GM12878 (cell line): ENCODE data around the gene CTSC. TPM values are rescaled to one million over a fixed set of nuclear protein-coding genes. Genes with fewer than 3 reads are reported as not detected.

Experiments
- ATAC-seq: fragments of 200-7000 bp; cut with Tn5 transposase; 3 replicates; pipeline ENCODE4 v1.9.1; 2020; ENCODE audit warnings: mild to moderate bottlenecking, moderate library complexity
- BruUV-seq: library from RNA; stranded (reverse); fragments of 400-500 nt; replicated peaks from 2 replicates; lab custom pipeline; 2021; lab: Mats Ljungman, UMichigan
- CTCF ChIA-PET: fragments of 300-600 bp; sonication (Branson Sonifier 250); formaldehyde crosslinking; extraction: SDS; loops from one replicate; lab custom pipeline; 2021; ENCODE audit warnings: inconsistent platforms; lab: Yijun Ruan, JAX
- POLR2A ChIA-PET: fragments of 350-600 bp; formaldehyde crosslinking; extraction: SDS; loops from one replicate; lab custom pipeline; 2021; ENCODE audit warnings: inconsistent platforms; lab: Charles Lee
- RAD21 ChIA-PET: fragments of 300-600 bp; sonication (Branson Sonifier 250); formaldehyde crosslinking; loops from one replicate; lab custom pipeline; 2023; ENCODE audit warnings: antibody characterized with exemption; ENCODE audit not compliant: unreplicated experiment; lab: Charles Lee
- SMC1A ChIA-PET: fragments of 300-600 bp; sonication (Branson Sonifier 250); formaldehyde crosslinking; loops from one replicate; lab custom pipeline; 2023; ENCODE audit not compliant: unreplicated experiment, uncharacterized antibody; lab: Charles Lee
- DNase-seq: peaks from one replicate; pipeline ENCODE4 v3.0.0-alpha.2; 2011; ENCODE audit warnings: low read depth, low spot score
- FAIRE-seq: peaks from 3 replicates; lab custom pipeline; 2011; peaks lifted over from hg19 to GRCh38; lab: Jason Lieb, UNC
- H2AFZ ChIP-seq: 2 replicates; pipeline ENCODE4 v1.6.0; 2011; ENCODE audit warnings: low read depth, low read length, control low read depth; ENCODE audit not compliant: control insufficient read depth
- H3K27ac ChIP-seq: 2 replicates; pipeline ENCODE4 v1.5.1; 2011; ENCODE audit warnings: control low read depth; ENCODE audit not compliant: control insufficient read depth, insufficient read depth
- H3K27me3 ChIP-seq, 2 experiments: replicated peaks in 1 of 2; 2 replicates each; pipeline versions ENCODE4 v1.6.0 to v1.6.1; 2011; ENCODE audit warnings: low read length in 1 of 2; ENCODE audit not compliant: control insufficient read depth in 2 of 2, insufficient read depth in 2 of 2
- H3K36me3 ChIP-seq, 2 experiments: 2 replicates each; pipeline ENCODE4 v1.5.1; 2011; ENCODE audit warnings: low read length in 1 of 2; ENCODE audit not compliant: control insufficient read depth in 2 of 2, insufficient read depth in 2 of 2
- H3K4me1 ChIP-seq: 2 replicates; pipeline ENCODE4 v1.6.1; 2011; ENCODE audit warnings: mild to moderate bottlenecking, low read length, moderate library complexity, mixed read lengths; ENCODE audit not compliant: control insufficient read depth, insufficient read depth
- H3K4me2 ChIP-seq: 2 replicates; pipeline ENCODE4 v1.6.0; 2011; ENCODE audit warnings: control low read depth; ENCODE audit not compliant: control insufficient read depth, insufficient read depth
- H3K4me3 ChIP-seq: fragments of 200-600 bp; sonication (generic); 2 replicates; pipeline ENCODE4 v1.5.1; 2016
- H3K79me2 ChIP-seq: 2 replicates; pipeline ENCODE4 v1.6.0; 2011; ENCODE audit warnings: low read length; ENCODE audit not compliant: control insufficient read depth, insufficient read depth
- H3K9ac ChIP-seq: 2 replicates; pipeline ENCODE4 v1.8.0; 2011; ENCODE audit warnings: low read length, control low read depth, mixed read lengths; ENCODE audit not compliant: control insufficient read depth, insufficient read depth
- H3K9me3 ChIP-seq: replicated peaks from 3 replicates; pipeline ENCODE4 v1.5.1; 2011; ENCODE audit warnings: mild to moderate bottlenecking, low read length; ENCODE audit not compliant: control insufficient read depth, insufficient read depth
- H4K20me1 ChIP-seq: 2 replicates; pipeline ENCODE4 v1.6.0; 2011; ENCODE audit not compliant: control insufficient read depth, insufficient read depth
- NFYB ChIP-seq: IDR thresholded peaks from 2 replicates; pipeline ENCODE4 v1.6.1; 2011; ENCODE audit warnings: low read depth, mild to moderate bottlenecking, low read length, improper control_type of control experiment, moderate library complexity; ENCODE audit not compliant: insufficient read depth
- NKRF ChIP-seq: fragments of 450-650 bp; conservative IDR thresholded peaks from 2 replicates; pipeline ENCODE4 v1.6.1; 2017; ENCODE audit warnings: mild to moderate bottlenecking, moderate library complexity
- PML ChIP-seq: IDR thresholded peaks from 2 replicates; pipeline ENCODE4 v1.6.1; 2012; ENCODE audit warnings: low read length, inconsistent platforms
- POLR2A ChIP-seq: IDR thresholded peaks from 2 replicates; pipeline ENCODE4 v1.6.1; 2011; ENCODE audit warnings: low read depth, mild to moderate bottlenecking, low read length
- ZBTB40 ChIP-seq: fragments of 450-650 bp; IDR thresholded peaks from 2 replicates; pipeline ENCODE4 v1.6.1; 2016; ENCODE audit warnings: mild to moderate bottlenecking, moderate library complexity, borderline replicate concordance
- ZNF24 ChIP-seq: fragments of 450-650 bp; IDR thresholded peaks from 2 replicates; pipeline ENCODE4 v1.6.1; 2017; ENCODE audit warnings: antibody characterized with exemption, mild to moderate bottlenecking
- WGBS: methylation state at CpG from one replicate; pipeline ENCODE4 v1.1.6; 2016; ENCODE audit warnings: low lambda C conversion rate; ENCODE audit not compliant: insufficient replicate concordance, insufficient coverage; ENCODE audit errors: missing lambda C conversion rate; 5-methylcytosine and 5-hydroxymethylcytosine counted together
- in situ Hi-C: fragments of 300-500 bp; cut with MboI; formaldehyde crosslinking; loops from 9 replicates; pipeline ENCODE4 v1.14.3; 2018; ENCODE audit warnings: mixed read lengths
- intact Hi-C: fragments of 100-400 bp; cut with micrococcal nuclease; formaldehyde crosslinking; loops from one replicate; pipeline ENCODE4 v1.14.2; 2022; ENCODE audit not compliant: unreplicated experiment
- polyA plus RNA-seq, 11 experiments: library from polyadenylated mRNA; depleted of rRNA in 4 of 11; unstranded in 6 of 11; stranded (reverse) in 5 of 11; fragments of >200 nt; fragmentation: Nextera tagmentation in 4 of 11; fragmentation: Illumina TruSeq in 1 of 11; extraction: Ambion mirVana in 4 of 11; extraction: Trizol in 1 of 11; gene quantifications; 1 replicate in 1 of 11; 2 replicates in 10 of 11; pipeline versions ENCODE4 v1.2.1 to v1.2.3, GENCODE V29; 2011 to 2016; ENCODE audit warnings: inconsistent platforms in 2 of 11, missing spikeins in 2 of 11, low read depth in 1 of 11
- total RNA-seq, 4 experiments: library from RNA; depleted of rRNA in 3 of 4; stranded (reverse); fragments of >200 nt in 3 of 4; fragmentation: Illumina TruSeq in 1 of 4; extraction: Trizol in 1 of 4; gene quantifications; 2 replicates each; pipeline versions ENCODE4 v1.2.1 to v1.2.3, GENCODE V29; 2013 to 2021

Gene CTSC
- total and polyA plus RNA-seq, 10 of the 15 experiments (the other 5 are each of a cell fraction or from before 2014, with no cell fraction given): 289 to 1,123 (median 430) TPM

DNA sequence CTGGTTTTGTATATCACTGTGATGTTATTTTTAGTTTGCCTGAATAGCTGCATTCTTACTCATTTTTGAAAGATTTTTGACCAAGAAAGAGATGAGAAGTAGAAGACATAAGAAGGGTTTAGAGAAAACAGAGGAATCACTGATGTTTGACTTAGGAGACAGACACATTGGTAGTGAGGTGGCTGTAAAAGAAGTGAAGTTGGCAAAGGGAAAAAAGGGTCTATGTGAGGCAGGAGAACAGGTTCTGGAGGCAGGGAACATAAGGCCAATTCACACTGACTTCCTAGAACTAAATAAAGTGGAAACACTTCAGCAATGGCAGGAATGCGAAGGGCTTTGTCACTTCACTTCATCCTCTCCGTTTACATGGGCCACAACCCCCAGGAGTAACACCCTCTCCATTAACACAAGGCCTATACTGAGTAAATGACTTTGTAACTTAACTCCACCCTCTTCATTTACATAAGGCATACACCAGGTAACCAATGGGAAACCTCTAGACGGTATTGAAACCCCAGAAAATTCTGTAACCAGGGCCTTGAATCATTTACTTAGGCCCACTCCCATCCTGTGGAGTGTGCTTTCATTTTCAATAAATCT lies 36.5 kb downstream of the CTSC start:
- no peak for FAIRE-seq
- Histone ChIP-seq H3K79me2 (peaks cover 24% of the 10 kb centered on the region), H3K27ac (peak overlapping the region; percentile 83), H3K9me3 (peaks cover 2% of the 10 kb centered on the region)
- SMC1A ChIA-PET: interaction anchor here (0.6 to 16.9 kb wide), 8 partner anchors 16 to 512 kb away, joined by 3 to 288 read pairs (median 10); partner anchors contain the start of gene CTSC
- TF ChIP-seq PML (peak; percentile 5; the same call in 1 of the 2 replicates), NKRF (no peak), ZNF24 (peak; percentile 88; the same call in 1 of the 2 replicates), ZBTB40 (0 out of 2 replicates have a peak, but pooled peaks have one; percentile 11), POLR2A (peak; percentile 41; the same call in 1 of the 2 replicates), NFYB (0 out of 2 replicates have a peak, but pooled peaks have one; percentile 19)
- TF ChIP-seq, all 136 proteins: peak for 5
- in situ Hi-C loops (no loop called here), intact Hi-C loops (loop anchor here (1.0 to 10.0 kb wide), 5 partner anchors 36 to 514 kb away; partner anchors contain the start of genes CTSC and RAB38)
- DNase-seq (no peak), ATAC-seq (peak; percentile 80)
- peaks cover 6 to 33% of the 10 kb centered on the region in 2 experiments; a peak in 3 of 4 replicates for H3K36me3 ChIP-seq
- ChIA-PET POLR2A (interaction anchor here (0.8 to 3.0 kb wide), 9 partner anchors 19 to 59 kb away, joined by 3 to 28 read pairs (median 5); partner anchors contain the start of gene CTSC), CTCF (interaction anchor here (0.7 to 2.5 kb wide), 9 partner anchors 8 to 55 kb away, joined by 3 to 13 read pairs (median 3); partner anchors contain the start of gene CTSC), RAD21 (interaction anchor here (1.0 to 11.4 kb wide), 6 partner anchors 26 to 134 kb away, joined by 5 to 143 read pairs (median 14); partner anchors contain the start of gene CTSC)
- H3K4me1 ChIP-seq: peaks cover 48% of the 10 kb centered on the region
- H3K9ac ChIP-seq: peak overlapping the region; percentile 49
- 50% methylated on average over 3 of the region's 3 CpGs for WGBS
- H3K27me3 ChIP-seq: no peaks in the 10 kb centered on the region
- no peaks in the 10 kb centered on the region for H4K20me1 ChIP-seq
- BruUV-seq: TSS peak; percentile 15
- peak overlapping the region; percentile 43 for H3K4me3 ChIP-seq
- H2AFZ ChIP-seq: peak overlapping the region; percentile 18
- H3K4me2 ChIP-seq: peak overlapping the region; percentile 64
